Activated effector memory CD4-positive, alpha-beta T cell treated with Interleukin-2 at 50 U/mL for 16 hours (primary cell): Measurements from ENCODE around the gene DCLK1.

Experiments
- DNase-seq: peaks from one replicate; pipeline ENCODE4 v3.0.0-alpha.2; 2020

The DCLK1 gene

GRCh38 chr13:35780613-35781012 is 350.6 kb downstream of the DCLK1 start:
- DNase-seq, result no peak

- no peak for DNase-seq
Observed at GRCh38 chr13:35771898-35772297, 359.3 kb downstream of the DCLK1 start.

GRCh38 chr13:35770756-35771297 is 360.4 kb downstream of the DCLK1 start:
- no peak for DNase-seq

GRCh38 chr13:35769812-35770211 is 361.4 kb downstream of the DCLK1 start:
- no peak for DNase-seq

- DNase-seq, result no peak
Observed at GRCh38 chr13:35768551-35768950, 362.6 kb downstream of the DCLK1 start.

- DNase-seq, result no peak
Observed at GRCh38 chr13:35768073-35768472, 363.1 kb downstream of the DCLK1 start.

- no peak for DNase-seq
Observed at GRCh38 chr13:35767256-35767976, 363.8 kb downstream of the DCLK1 start.

GRCh38 chr13:35766663-35767062 is 364.5 kb downstream of the DCLK1 start:
- no peak for DNase-seq

- no peak for DNase-seq
Observed at GRCh38 chr13:35765941-35766340, 365.2 kb downstream of the DCLK1 start.

- no peak for DNase-seq
Observed at GRCh38 chr13:35765366-35765765, 365.8 kb downstream of the DCLK1 start.

GRCh38 chr13:35764326-35765015 is 366.7 kb downstream of the DCLK1 start:
- no peak for DNase-seq

GRCh38 chr13:35763782-35764123 is 367.4 kb downstream of the DCLK1 start:
- DNase-seq, result no peak

- DNase-seq, result no peak
Observed at GRCh38 chr13:35763060-35763781, 368.0 kb downstream of the DCLK1 start.

GRCh38 chr13:35761440-35762252 is 369.5 kb downstream of the DCLK1 start:
- DNase-seq, result no peak

GRCh38 chr13:35760735-35761281 is 370.4 kb downstream of the DCLK1 start:
- no peak for DNase-seq

GRCh38 chr13:35747594-35747993 is 383.6 kb downstream of the DCLK1 start:
- DNase-seq, result no peak

- no peak for DNase-seq
Observed at GRCh38 chr13:35744566-35745178, 386.5 kb downstream of the DCLK1 start.

- no peak for DNase-seq
Observed at GRCh38 chr13:35744144-35744543, 387.0 kb downstream of the DCLK1 start.

GRCh38 chr13:35743165-35743564 is 388.0 kb downstream of the DCLK1 start:
- no peak for DNase-seq

GRCh38 chr13:35741657-35742056 is 389.5 kb downstream of the DCLK1 start:
- no peak for DNase-seq

GRCh38 chr13:35736876-35737275 is 394.3 kb downstream of the DCLK1 start:
- DNase-seq, result no peak

- no peak for DNase-seq
Observed at GRCh38 chr13:35733827-35734226, 397.4 kb downstream of the DCLK1 start.
